Suprapubic skin (tissue), 2 donors: ENCODE results near the gene ARG1.

Experiments
- EP300 ChIP-seq: sonication (generic); formaldehyde crosslinking; IDR thresholded peaks from one replicate; pipeline ENCODE4 v1.6.1; 2017; ENCODE audit warnings: antibody characterized with exemption
- POLR2A ChIP-seq, 2 donors: fragments of 450-650 bp; IDR thresholded peaks; one replicate each; pipeline ENCODE4 v1.6.1; 2017; ENCODE audit warnings: antibody characterized with exemption in 2 of 2, mild to moderate bottlenecking in 2 of 2, moderate library complexity in 2 of 2

DNA sequence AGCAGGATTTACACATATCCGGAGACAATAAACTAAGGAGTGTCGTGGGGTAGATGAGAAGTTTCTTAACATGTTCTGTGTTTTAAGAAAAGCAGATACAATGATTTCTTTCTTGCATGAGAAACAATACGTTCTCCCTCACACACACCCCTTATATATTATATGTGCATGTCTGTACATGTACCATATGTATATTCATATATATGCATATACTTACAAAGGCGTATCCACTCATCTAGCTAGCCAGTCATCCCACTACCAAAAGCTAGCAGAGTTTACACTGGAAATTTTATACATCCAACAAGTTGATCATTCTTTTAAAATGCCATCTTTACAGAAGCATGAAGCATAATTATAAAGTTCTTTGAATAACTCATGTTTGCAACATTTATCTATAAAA is 14.9 kb downstream of the ARG1 start:
- no peak for TF ChIP-seq EP300
- TF ChIP-seq POLR2A (IDR thresholded peaks at IDR 0.05) = no peak
